H9 (cell line): ENCODE results near the gene TRAF3. TPM values are rescaled to one million over a fixed set of nuclear protein-coding genes. Genes with fewer than 3 reads are reported as not detected.

Experiments
- DNase-seq: peaks from one replicate; pipeline ENCODE4 v3.0.0-alpha.2; 2017
- H2AFZ ChIP-seq: one replicate; pipeline ENCODE4 v1.6.1; 2013; ENCODE audit warnings: mild to moderate bottlenecking, low read length, control low read depth, moderate library complexity
- H2AK5ac ChIP-seq: 2 replicates; pipeline ENCODE4 v1.6.1; 2013; ENCODE audit warnings: low read length, control low read depth, mixed read lengths; ENCODE audit not compliant: insufficient read length
- H2BK120ac ChIP-seq: one replicate; pipeline ENCODE4 v1.6.1; 2013; ENCODE audit warnings: low read depth, mild to moderate bottlenecking, low read length, control low read depth, inconsistent platforms; ENCODE audit not compliant: poor library complexity, severe bottlenecking
- H2BK12ac ChIP-seq: 2 replicates; pipeline ENCODE4 v1.6.1; 2013; ENCODE audit warnings: low read length, control low read depth, mixed read lengths, low read depth; ENCODE audit not compliant: insufficient read length
- H2BK15ac ChIP-seq: 2 replicates; pipeline ENCODE4 v1.6.1; 2013; ENCODE audit warnings: low read depth, low read length, control low read depth
- H2BK20ac ChIP-seq: one replicate; pipeline ENCODE4 v1.6.1; 2013; ENCODE audit warnings: low read depth, mild to moderate bottlenecking, low read length, control low read depth, inconsistent platforms; ENCODE audit not compliant: poor library complexity, severe bottlenecking
- H2BK5ac ChIP-seq: 2 replicates; pipeline ENCODE4 v1.6.1; 2013; ENCODE audit warnings: low read length, control low read depth, mixed read lengths; ENCODE audit not compliant: insufficient read length
- H3K14ac ChIP-seq: 2 replicates; pipeline ENCODE4 v1.6.1; 2013; ENCODE audit warnings: low read length, control low read depth; ENCODE audit not compliant: insufficient read depth
- H3K18ac ChIP-seq: 2 replicates; pipeline ENCODE4 v1.6.1; 2013; ENCODE audit warnings: low read depth, mild to moderate bottlenecking, mixed read lengths, low read length, control low read depth; ENCODE audit not compliant: insufficient read length
- H3K23ac ChIP-seq: 2 replicates; pipeline ENCODE4 v1.6.1; 2013; ENCODE audit warnings: low read length, control low read depth, mixed read lengths, low read depth; ENCODE audit not compliant: insufficient read length
- H3K23me2 ChIP-seq: 2 replicates; pipeline ENCODE4 v1.6.1; 2013; ENCODE audit warnings: low read depth, mild to moderate bottlenecking, mixed read lengths, low read length, control low read depth; ENCODE audit not compliant: insufficient read length, poor library complexity, severe bottlenecking
- H3K27ac ChIP-seq: 2 replicates; pipeline ENCODE4 v1.5.1; 2013; ENCODE audit warnings: low read length, control low read depth, mixed read lengths, low read depth; ENCODE audit not compliant: insufficient read length
- H3K27me3 ChIP-seq: 2 replicates; pipeline ENCODE4 v1.6.1; 2013; ENCODE audit warnings: low read length, control low read depth, inconsistent platforms; ENCODE audit not compliant: insufficient read depth
- H3K4ac ChIP-seq: 2 replicates; pipeline ENCODE4 v1.6.1; 2013; ENCODE audit warnings: low read depth, mild to moderate bottlenecking, control low read depth, inconsistent platforms, low read length, moderate library complexity
- H3K4me1 ChIP-seq: 2 replicates; pipeline ENCODE4 v1.6.1; 2013; ENCODE audit warnings: low read length, control low read depth, inconsistent platforms; ENCODE audit not compliant: insufficient read depth
- H3K4me2 ChIP-seq: 2 replicates; pipeline ENCODE4 v1.6.1; 2013; ENCODE audit warnings: low read length, control low read depth, mixed read lengths; ENCODE audit not compliant: insufficient read length, insufficient read depth
- H3K56ac ChIP-seq: 2 replicates; pipeline ENCODE4 v1.6.1; 2013; ENCODE audit warnings: low read depth, mild to moderate bottlenecking, mixed read lengths, low read length, control low read depth; ENCODE audit not compliant: insufficient read length
- H3K79me1 ChIP-seq: 2 replicates; pipeline ENCODE4 v1.6.1; 2013; ENCODE audit warnings: low read depth, mild to moderate bottlenecking, moderate library complexity, low read length, control low read depth, inconsistent platforms; ENCODE audit not compliant: insufficient read depth, poor library complexity, severe bottlenecking
- H3K79me2 ChIP-seq: 2 replicates; pipeline ENCODE4 v1.6.1; 2013; ENCODE audit warnings: low read length, control low read depth, inconsistent platforms; ENCODE audit not compliant: insufficient read depth
- H3K9ac ChIP-seq: 2 replicates; pipeline ENCODE4 v1.6.1; 2013; ENCODE audit warnings: low read length, control low read depth, mixed read lengths; ENCODE audit not compliant: insufficient read length; ENCODE audit errors: extremely low read depth
- H3K9me3 ChIP-seq: one replicate; pipeline ENCODE4 v1.6.1; 2013; ENCODE audit warnings: low read depth, low read length, inconsistent platforms; ENCODE audit not compliant: control insufficient read depth
- H3T11ph ChIP-seq: one replicate; pipeline ENCODE4 v1.6.1; 2013; ENCODE audit warnings: mild to moderate bottlenecking, low read length, control low read depth, inconsistent platforms
- H4K20me1 ChIP-seq: one replicate; pipeline ENCODE4 v1.6.1; 2013; ENCODE audit not compliant: control insufficient read depth, insufficient read length, insufficient read depth
- H4K5ac ChIP-seq: 2 replicates; pipeline ENCODE4 v1.6.1; 2013; ENCODE audit warnings: low read depth, mild to moderate bottlenecking, mixed read lengths, low read length, control low read depth; ENCODE audit not compliant: insufficient read length
- H4K8ac ChIP-seq: replicated peaks from 2 replicates; pipeline ENCODE4 v1.6.1; 2013; ENCODE audit warnings: low read length, control low read depth, mixed read lengths, low read depth; ENCODE audit not compliant: insufficient read length
- H4K91ac ChIP-seq: 2 replicates; pipeline ENCODE4 v1.6.1; 2013; ENCODE audit warnings: low read depth, mild to moderate bottlenecking, moderate library complexity, mixed read lengths, low read length, control low read depth; ENCODE audit not compliant: insufficient read length
- H3K27ac Mint-ChIP-seq, 3 experiments: 2 replicates in 2 of 3; 3 replicates in 1 of 3; pipeline ENCODE4 v1.8.0; 2020 to 2021; ENCODE audit warnings: mixed read lengths in 3 of 3, mild to moderate bottlenecking in 1 of 3, moderate library complexity in 1 of 3
- H3K27me3 Mint-ChIP-seq: 2 replicates; pipeline ENCODE4 v1.8.0; 2021; ENCODE audit warnings: low read depth, mild to moderate bottlenecking, moderate library complexity, mixed read lengths
- H3K36me3 Mint-ChIP-seq, 3 experiments: 2 replicates in 2 of 3; 3 replicates in 1 of 3; pipeline ENCODE4 v1.8.0; 2020 to 2021; ENCODE audit warnings: low read depth in 3 of 3, mixed read lengths in 3 of 3; ENCODE audit not compliant: insufficient read depth in 1 of 3
- H3K4me1 Mint-ChIP-seq, 2 experiments: 2 replicates each; pipeline ENCODE4 v1.8.0; 2020; ENCODE audit warnings: mixed read lengths in 2 of 2
- H3K4me3 Mint-ChIP-seq, 2 experiments: 2 replicates in 1 of 2; 3 replicates in 1 of 2; pipeline ENCODE4 v1.8.0; 2020 to 2021; ENCODE audit warnings: mild to moderate bottlenecking in 2 of 2, mixed read lengths in 2 of 2, moderate library complexity in 1 of 2
- H3K9me3 Mint-ChIP-seq, 2 experiments: 2 replicates in 1 of 2; 3 replicates in 1 of 2; pipeline ENCODE4 v1.8.0; 2020; ENCODE audit warnings: mild to moderate bottlenecking in 2 of 2, mixed read lengths in 2 of 2, moderate library complexity in 1 of 2
- WGBS: extraction: QIAGEN DNeasy Blood & Tissue Kit; methylation state at CpG from one replicate; pipeline ENCODE4 v1.1.7; 2013; ENCODE audit warnings: missing lambda C conversion rate, low lambda C conversion rate, mixed read lengths; ENCODE audit not compliant: insufficient read length; ENCODE audit errors: extremely low coverage; 5-methylcytosine and 5-hydroxymethylcytosine counted together
- total RNA-seq: library from RNA; stranded (reverse); gene quantifications from 2 replicates; pipeline ENCODE4 v1.2.1, GENCODE V29; 2021
- TF ChIP-seq, protein P1 (sequence below): fragments of 200-600 bp; sonication (generic); conservative IDR thresholded peaks from 3 replicates; pipeline ENCODE4 v1.8.0; 2021; ENCODE audit warnings: antibody characterized with exemption, mild to moderate bottlenecking

The TRAF3 gene
- total RNA-seq, 1 experiment from 2014 or later = 9.6 TPM

DNA sequence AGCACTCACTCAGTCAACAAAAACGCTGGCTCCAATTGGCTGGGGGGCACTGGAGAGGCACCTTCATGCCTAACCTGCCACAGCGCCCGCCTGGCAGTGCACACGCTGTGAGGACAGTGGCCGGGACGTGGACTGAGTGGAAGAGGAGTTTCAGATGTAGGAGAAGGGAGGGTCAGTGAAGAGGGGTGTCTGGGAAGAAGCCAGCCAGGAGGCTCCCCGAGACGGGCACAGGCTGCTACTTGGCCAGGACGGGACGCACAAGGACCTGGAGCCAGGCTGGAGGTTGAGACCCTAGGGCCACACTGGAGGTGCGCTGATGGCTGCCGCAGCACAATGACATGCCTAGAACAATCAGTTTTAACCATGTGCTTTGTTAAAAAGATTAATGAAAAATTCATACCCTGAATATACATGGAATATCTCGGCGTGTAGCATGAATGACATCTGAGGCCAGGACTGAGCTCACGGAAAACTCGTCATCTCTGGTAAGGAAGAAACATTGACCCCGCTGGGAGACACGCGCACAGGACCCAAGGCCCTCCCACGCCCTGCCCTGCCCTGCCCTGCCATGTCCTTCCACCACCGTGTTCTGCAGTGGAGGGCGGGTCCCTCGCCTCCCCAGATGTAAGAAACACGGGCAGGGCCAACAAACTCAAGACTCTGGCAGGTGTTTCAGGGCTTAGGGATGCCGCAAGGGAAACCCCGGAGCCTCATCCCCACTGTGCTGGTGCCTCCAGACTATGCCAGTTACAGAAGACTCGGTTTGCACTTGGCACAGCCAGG is 170.3 kb downstream of the TRAF3 start:
- no peak overlapping the region for H4K5ac ChIP-seq
- DNase-seq = no peak
- H3K23me2 ChIP-seq = no peaks in the 10 kb centered on the region
- H3K4me1 Mint-ChIP-seq = no peaks in the 10 kb centered on the region
- H2BK5ac ChIP-seq = no peak overlapping the region
- H3K27ac ChIP-seq = no peak overlapping the region
- no peak overlapping the region for H2BK120ac ChIP-seq
- no peaks in the 10 kb centered on the region for H3K9me3 Mint-ChIP-seq
- H3K79me2 ChIP-seq = no peaks in the 10 kb centered on the region
- no peak overlapping the region for H2BK20ac ChIP-seq
- H3K23ac ChIP-seq = no peak overlapping the region
- no peak overlapping the region for H3K4ac ChIP-seq
- H3K4me3 Mint-ChIP-seq = no peak overlapping the region
- peaks cover 36 to 87% (median 81%) of the 10 kb centered on the region in 3 experiments for H3K36me3 Mint-ChIP-seq
- H4K91ac ChIP-seq = no peak overlapping the region
- H3K9ac ChIP-seq = no peak overlapping the region
- H3T11ph ChIP-seq = no peak overlapping the region
- no CpG with 5 or more reads among the region's 27 CpGs for WGBS
- no peak overlapping the region for H3K18ac ChIP-seq
- no peak overlapping the region for H4K8ac ChIP-seq
- no peaks in the 10 kb centered on the region for H3K79me1 ChIP-seq
- no peaks in the 10 kb centered on the region for H3K4me1 ChIP-seq
- no peak overlapping the region for H2AFZ ChIP-seq
- H3K4me2 ChIP-seq = no peak overlapping the region
- H3K9me3 ChIP-seq = no peaks in the 10 kb centered on the region
- H3K14ac ChIP-seq = no peak overlapping the region
- H3K27ac Mint-ChIP-seq = peak overlapping the region in 2 of 3 experiments; percentile 51 to 81; a peak in 3 of 7 replicates
- H4K20me1 ChIP-seq = no peaks in the 10 kb centered on the region
- H3K27me3 ChIP-seq = no peaks in the 10 kb centered on the region
- H3K27me3 Mint-ChIP-seq = no peaks in the 10 kb centered on the region
- no peak overlapping the region for H3K56ac ChIP-seq
- TF ChIP-seq, protein P1, sequence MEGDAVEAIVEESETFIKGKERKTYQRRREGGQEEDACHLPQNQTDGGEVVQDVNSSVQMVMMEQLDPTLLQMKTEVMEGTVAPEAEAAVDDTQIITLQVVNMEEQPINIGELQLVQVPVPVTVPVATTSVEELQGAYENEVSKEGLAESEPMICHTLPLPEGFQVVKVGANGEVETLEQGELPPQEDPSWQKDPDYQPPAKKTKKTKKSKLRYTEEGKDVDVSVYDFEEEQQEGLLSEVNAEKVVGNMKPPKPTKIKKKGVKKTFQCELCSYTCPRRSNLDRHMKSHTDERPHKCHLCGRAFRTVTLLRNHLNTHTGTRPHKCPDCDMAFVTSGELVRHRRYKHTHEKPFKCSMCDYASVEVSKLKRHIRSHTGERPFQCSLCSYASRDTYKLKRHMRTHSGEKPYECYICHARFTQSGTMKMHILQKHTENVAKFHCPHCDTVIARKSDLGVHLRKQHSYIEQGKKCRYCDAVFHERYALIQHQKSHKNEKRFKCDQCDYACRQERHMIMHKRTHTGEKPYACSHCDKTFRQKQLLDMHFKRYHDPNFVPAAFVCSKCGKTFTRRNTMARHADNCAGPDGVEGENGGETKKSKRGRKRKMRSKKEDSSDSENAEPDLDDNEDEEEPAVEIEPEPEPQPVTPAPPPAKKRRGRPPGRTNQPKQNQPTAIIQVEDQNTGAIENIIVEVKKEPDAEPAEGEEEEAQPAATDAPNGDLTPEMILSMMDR = no peak
- no peak overlapping the region for H2BK12ac ChIP-seq
- no peak overlapping the region for H2BK15ac ChIP-seq
- no peak overlapping the region for H2AK5ac ChIP-seq
